Inferior parietal cortex (tissue), 1 donor: ENCODE data around the gene CYP4F11.
A peak's percentile ranks its signal among the peaks of the same experiment; 100 is the strongest.
"Not testable (repeated sequence)": the region's sequence is repeated elsewhere in the genome, so short reads cannot be mapped to it uniquely, and the experiment has no call there.

Experiments
- DNase-seq: peaks from one replicate; pipeline ENCODE4 v3.0.0-alpha.2; 2016; ENCODE audit errors: extremely low spot score

Gene CYP4F11

GRCh38 chr19:15934332-15935078 lies at the start of gene CYP4F11:
TSS of gene CYP4F11 (minus strand) at chr19:15934529. CDS start at chr19:15934408, 121 bp downstream.
- DNase-seq = peak; percentile 19

- no peak for DNase-seq
These were observed 45.0 kb upstream of the CYP4F11 start for GRCh38 chr19:15979293-15979692.

- no peak for DNase-seq
These were observed 43.4 kb upstream of the CYP4F11 start for GRCh38 chr19:15977690-15978089.

GRCh38 chr19:15976836-15977689 lies 42.7 kb upstream of the CYP4F11 start:
- no peak for DNase-seq

GRCh38 chr19:15974856-15975255 lies 40.5 kb upstream of the CYP4F11 start:
- DNase-seq = no peak

GRCh38 chr19:15972043-15972442 lies 37.7 kb upstream of the CYP4F11 start:
- DNase-seq = not testable (repeated sequence)

- no peak for DNase-seq
These were observed 37.0 kb upstream of the CYP4F11 start for GRCh38 chr19:15971224-15971780.

GRCh38 chr19:15964231-15964630 lies 29.9 kb upstream of the CYP4F11 start:
- DNase-seq = no peak

- DNase-seq = no peak
These were observed 28.0 kb upstream of the CYP4F11 start for GRCh38 chr19:15962319-15962718.

GRCh38 chr19:15954820-15955219 lies 20.5 kb upstream of the CYP4F11 start:
- no peak for DNase-seq

- DNase-seq = no peak
These were observed 14.1 kb upstream of the CYP4F11 start, which contains the start of gene OR10H4 for GRCh38 chr19:15948223-15949058. TSS of gene OR10H4 (plus strand) at chr19:15949008. CDS start at chr19:15949008, 0 bp downstream.

GRCh38 chr19:15945301-15945700 lies 11.0 kb upstream of the CYP4F11 start:
- no peak for DNase-seq

- no peak for DNase-seq
These were observed 10.1 kb upstream of the CYP4F11 start for GRCh38 chr19:15944401-15944800.

- DNase-seq = no peak
These were observed 3.4 kb upstream of the CYP4F11 start for GRCh38 chr19:15937771-15938170.

- no peak for DNase-seq
These were observed 2.6 kb upstream of the CYP4F11 start for GRCh38 chr19:15936950-15937349.

- no peak for DNase-seq
These were observed 1.8 kb upstream of the CYP4F11 start for GRCh38 chr19:15936173-15936572.

GRCh38 chr19:15935167-15935702 lies 906 bp upstream of the CYP4F11 start:
- peak; percentile 1 for DNase-seq

GRCh38 chr19:15933761-15934331 lies 483 bp downstream of the CYP4F11 start:
- not testable (repeated sequence) for DNase-seq

- DNase-seq = no peak
These were observed 6.0 kb downstream of the CYP4F11 start for GRCh38 chr19:15928321-15928720.

GRCh38 chr19:15926484-15926883 lies 7.8 kb downstream of the CYP4F11 start:
- DNase-seq = no peak

GRCh38 chr19:15923702-15924101 lies 10.6 kb downstream of the CYP4F11 start:
- no peak for DNase-seq
